ENCODE data around the gene DAPK2. TPM values are rescaled to one million over a fixed set of nuclear protein-coding genes. Genes with fewer than 3 reads are reported as not detected.

DAPK2 gene
- total RNA-seq, 2 donors from 2014 or later = 13.8 to 40.4 TPM

- DNase-seq (ENCODE audit: low spot score) = no peak
- 90% methylated on average over 7 of the region's 7 CpGs for WGBS
- Histone ChIP-seq H3K36me3 (no peaks in the 10 kb centered on the region), H3K27me3 (replicated peaks; ENCODE audit: insufficient read depth) (no peaks in the 10 kb centered on the region), H3K27ac (no peak overlapping the region), H3K4me3 (no peak overlapping the region), H3K9me3 (no peaks in the 10 kb centered on the region), H3K4me1 (replicated peaks) (no peaks in the 10 kb centered on the region)
- intact Hi-C loops (cut with DNase I) = loop anchor here (10.0 kb wide), 1 partner anchor 103 kb away; the partner anchor contains the start of gene DAPK2
- TF ChIP-seq POLR2AphosphoS5 (IDR thresholded peaks at IDR 0.05) (no peak), CTCF (IDR thresholded peaks at IDR 0.05) (no peak), POLR2A (IDR thresholded peaks at IDR 0.05) (no peak)
These were observed 104.4 kb downstream of the DAPK2 start for GRCh38 chr15:63941698-63942465.

GRCh38 chr15:63940966-63941620 lies 105.2 kb downstream of the DAPK2 start:
- WGBS = 79% methylated on average over 4 of the region's 4 CpGs
- intact Hi-C loops (cut with DNase I) = loop anchor here (10.0 kb wide), 1 partner anchor 104 kb away; the partner anchor contains the start of gene DAPK2

GRCh38 chr15:63939531-63940130 lies 106.7 kb downstream of the DAPK2 start:
- 57% methylated on average over 4 of the region's 4 CpGs for WGBS
- H3K4me1 ChIP-seq (replicated peaks) = no peaks in the 10 kb centered on the region

More at GRCh38 chr15:63940966-63941620, 105.2 kb downstream of the DAPK2 start:
- H3K27me3 ChIP-seq (replicated peaks; ENCODE audit: insufficient read depth) = no peaks in the 10 kb centered on the region
- no peak overlapping the region for H3K27ac ChIP-seq
- DNase-seq (ENCODE audit: low spot score) = no peak
- no peaks in the 10 kb centered on the region for H3K9me3 ChIP-seq
- H3K4me3 ChIP-seq = no peak overlapping the region
- TF ChIP-seq CTCF (IDR thresholded peaks at IDR 0.05) (no peak), POLR2AphosphoS5 (IDR thresholded peaks at IDR 0.05) (no peak)
- no peaks in the 10 kb centered on the region for H3K4me1 ChIP-seq (replicated peaks)
- no peaks in the 10 kb centered on the region for H3K36me3 ChIP-seq

GRCh38 chr15:63938486-63939061 lies 107.7 kb downstream of the DAPK2 start:
- H3K9me3 ChIP-seq = no peaks in the 10 kb centered on the region
- intact Hi-C loops (cut with DNase I) = no loop called here
- no peaks in the 10 kb centered on the region for H3K4me1 ChIP-seq (replicated peaks)
- H3K36me3 ChIP-seq = no peaks in the 10 kb centered on the region
- H3K4me3 ChIP-seq = no peak overlapping the region
- DNase-seq (ENCODE audit: low spot score) = no peak
- H3K27ac ChIP-seq = no peak overlapping the region
- H3K27me3 ChIP-seq (replicated peaks; ENCODE audit: insufficient read depth) = no peaks in the 10 kb centered on the region
- TF ChIP-seq CTCF (IDR thresholded peaks at IDR 0.05) (no peak), POLR2AphosphoS5 (IDR thresholded peaks at IDR 0.05) (no peak), POLR2A (IDR thresholded peaks at IDR 0.05) (no peak)
- WGBS = 62% methylated on average over 6 of the region's 6 CpGs

More at GRCh38 chr15:63939531-63940130, 106.7 kb downstream of the DAPK2 start:
- Histone ChIP-seq H3K9me3 (no peaks in the 10 kb centered on the region), H3K27me3 (replicated peaks; ENCODE audit: insufficient read depth) (no peaks in the 10 kb centered on the region), H3K4me3 (no peak overlapping the region), H3K27ac (peak overlapping the region in 1 of 2 donors; percentile 7), H3K36me3 (no peaks in the 10 kb centered on the region)
- no peak for TF ChIP-seq CTCF (IDR thresholded peaks at IDR 0.05)
- TF ChIP-seq POLR2AphosphoS5 (IDR thresholded peaks at IDR 0.05) = peak; percentile 20
- intact Hi-C loops (cut with DNase I) = loop anchor here (10.0 kb wide), 1 partner anchor 105 kb away; the partner anchor contains the start of gene DAPK2
- no peak for DNase-seq (ENCODE audit: low spot score)
